Activated T-cell treated with anti-CD3 and anti-CD28 coated beads, Interleukin-2, amount 50 U/mL, for 48 hours (primary cell): ENCODE data around the gene RPL28.
"Not testable (repeated sequence)": the region's sequence is repeated elsewhere in the genome, so short reads cannot be mapped to it uniquely, and the experiment has no call there.

Source experiments
- DNase-seq, 2 experiments: peaks; one replicate each; pipeline ENCODE4 v3.0.0-alpha.2; 2020

Gene RPL28

GRCh38 chr19:55432241-55432959, 46.7 kb downstream of the RPL28 start:
- no peak for DNase-seq

DNA sequence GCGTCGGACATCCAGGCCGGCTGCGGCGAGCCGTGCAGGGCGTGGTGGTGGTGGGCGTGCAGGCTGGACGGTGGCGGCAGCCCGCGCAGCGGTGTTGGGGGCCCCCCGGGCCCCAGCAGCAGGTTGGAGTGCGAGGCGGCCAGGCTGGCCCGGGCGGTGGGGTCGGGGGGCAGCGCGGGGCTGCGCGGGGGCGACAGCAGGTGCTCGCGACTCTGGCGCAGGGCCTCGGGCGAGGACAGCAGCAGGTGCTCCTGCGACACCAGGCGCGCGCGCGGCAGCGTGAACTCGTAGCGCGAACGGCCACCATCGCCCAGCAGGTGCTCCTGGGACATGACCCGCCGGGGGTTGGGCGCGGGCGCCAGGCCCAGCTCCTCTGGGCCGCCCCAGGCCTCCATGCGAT, 47.6 kb downstream of the RPL28 start:
- DNase-seq = no peak

- DNase-seq = no peak
Observed at GRCh38 chr19:55434356-55434919, 48.7 kb downstream of the RPL28 start.

DNA sequence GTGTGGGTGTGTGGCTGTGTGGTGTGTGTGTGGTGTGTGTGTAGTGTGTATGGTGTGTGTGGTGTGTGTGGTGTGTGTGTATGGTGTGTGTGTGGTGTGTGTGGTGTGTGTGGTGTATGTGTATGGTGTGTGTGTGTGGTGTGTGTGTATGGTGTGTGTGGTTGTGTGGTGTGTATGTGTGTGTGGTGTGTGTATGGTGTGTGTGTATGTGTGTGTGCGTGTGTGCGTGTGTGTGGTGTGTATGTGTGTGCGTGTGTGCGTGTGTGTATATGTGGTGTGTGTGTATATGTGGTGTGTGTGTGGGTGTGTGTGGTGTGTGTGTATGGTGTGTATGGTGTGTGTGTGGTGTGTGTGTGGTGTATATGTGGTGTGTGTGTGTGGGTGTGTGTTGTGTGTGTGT, 49.3 kb downstream of the RPL28 start:
- DNase-seq = no peak

DNA sequence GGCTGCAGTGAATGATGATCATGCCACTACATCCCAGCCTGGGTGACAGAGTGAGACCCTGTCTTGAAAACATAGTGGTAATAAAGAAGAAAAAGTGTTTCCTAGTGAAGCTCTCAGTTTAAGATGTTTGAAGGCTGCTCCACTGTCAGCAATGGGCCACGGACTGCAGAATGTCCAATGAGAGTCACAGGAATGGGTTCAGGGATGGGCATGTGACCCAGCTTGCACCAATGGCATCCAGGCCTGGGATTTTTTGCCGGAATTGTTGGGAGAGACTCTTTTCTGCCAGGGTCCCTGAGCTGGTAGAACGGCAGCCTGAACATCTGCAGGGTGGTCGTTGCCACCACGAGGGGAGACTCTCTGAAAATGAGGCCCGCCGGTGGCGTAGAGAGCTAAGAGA, 51.1 kb downstream of the RPL28 start:
- DNase-seq = no peak

GRCh38 chr19:55437410-55437809, 51.7 kb downstream of the RPL28 start:
- no peak for DNase-seq

GRCh38 chr19:55439052-55439451, 53.3 kb downstream of the RPL28 start:
- no peak for DNase-seq

DNA sequence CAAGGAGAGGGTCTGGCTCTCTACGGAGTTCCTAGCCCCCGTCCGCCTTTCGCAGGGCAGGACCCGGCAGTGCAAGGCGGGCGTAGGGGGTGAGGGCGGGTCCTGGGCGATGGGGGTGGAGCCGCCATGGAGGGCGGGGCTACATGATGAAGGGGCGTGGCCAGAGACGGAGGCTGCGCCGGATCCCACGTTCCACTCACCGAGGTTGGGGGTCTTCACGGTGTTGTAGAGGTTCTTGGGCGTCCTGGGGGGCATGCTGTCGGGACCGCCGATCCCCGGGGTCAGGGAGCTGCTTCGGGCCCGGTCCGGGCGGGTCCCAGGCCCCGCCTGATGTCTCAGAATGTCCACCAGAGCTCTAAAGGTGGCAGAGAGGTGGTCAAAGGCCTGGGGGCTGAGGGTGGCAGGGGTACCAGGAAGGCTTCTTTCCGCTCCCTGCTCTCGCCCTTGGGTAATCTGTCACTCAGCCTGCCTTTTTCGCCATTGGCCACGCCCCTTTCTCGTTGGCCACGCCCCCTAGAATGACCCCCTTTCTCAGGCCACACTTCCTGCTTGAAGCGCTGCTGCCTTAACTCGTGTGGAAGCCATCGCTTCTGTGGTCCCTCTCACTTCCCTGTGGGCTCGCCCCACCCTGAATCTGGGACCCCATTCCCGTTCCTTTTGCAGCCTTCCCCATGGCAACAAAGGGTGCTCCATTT, 54.8 kb downstream of the RPL28 start:
- DNase-seq = peak in 1 of 2 experiments; percentile 55

GRCh38 chr19:55441319-55441691, 55.6 kb downstream of the RPL28 start:
- no peak for DNase-seq

DNA sequence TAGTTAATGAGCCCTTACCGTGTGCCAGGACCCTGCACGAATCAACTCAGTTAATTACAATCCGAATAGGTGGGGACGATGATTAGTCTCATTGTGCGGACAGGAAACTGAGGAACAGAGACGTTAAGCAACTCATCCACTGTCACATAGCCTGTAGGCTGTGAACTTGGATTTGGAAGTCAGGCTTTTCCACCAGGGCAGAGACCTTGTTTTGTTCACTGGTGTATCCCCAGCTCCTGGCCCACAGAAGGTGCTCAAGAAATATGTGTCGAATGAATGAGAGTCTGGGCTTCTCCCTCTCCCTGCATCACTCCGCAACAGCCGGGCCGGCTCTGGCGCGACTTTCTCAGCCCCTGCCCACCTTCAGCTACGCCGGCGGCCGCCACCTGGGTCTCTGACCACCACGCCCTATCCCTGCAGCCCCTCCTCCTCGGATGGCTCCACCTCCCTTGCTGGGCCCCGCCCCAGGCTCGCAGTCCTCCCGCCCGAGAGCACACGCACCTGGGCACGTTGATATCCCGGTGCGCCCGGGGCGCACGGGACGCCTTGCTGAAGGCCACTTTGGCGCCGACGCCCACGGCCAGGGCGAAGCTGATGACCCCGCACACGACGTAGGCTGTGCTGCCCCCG, 56.1 kb downstream of the RPL28 start:
- DNase-seq = peak in 1 of 2 experiments; percentile 54

DNA sequence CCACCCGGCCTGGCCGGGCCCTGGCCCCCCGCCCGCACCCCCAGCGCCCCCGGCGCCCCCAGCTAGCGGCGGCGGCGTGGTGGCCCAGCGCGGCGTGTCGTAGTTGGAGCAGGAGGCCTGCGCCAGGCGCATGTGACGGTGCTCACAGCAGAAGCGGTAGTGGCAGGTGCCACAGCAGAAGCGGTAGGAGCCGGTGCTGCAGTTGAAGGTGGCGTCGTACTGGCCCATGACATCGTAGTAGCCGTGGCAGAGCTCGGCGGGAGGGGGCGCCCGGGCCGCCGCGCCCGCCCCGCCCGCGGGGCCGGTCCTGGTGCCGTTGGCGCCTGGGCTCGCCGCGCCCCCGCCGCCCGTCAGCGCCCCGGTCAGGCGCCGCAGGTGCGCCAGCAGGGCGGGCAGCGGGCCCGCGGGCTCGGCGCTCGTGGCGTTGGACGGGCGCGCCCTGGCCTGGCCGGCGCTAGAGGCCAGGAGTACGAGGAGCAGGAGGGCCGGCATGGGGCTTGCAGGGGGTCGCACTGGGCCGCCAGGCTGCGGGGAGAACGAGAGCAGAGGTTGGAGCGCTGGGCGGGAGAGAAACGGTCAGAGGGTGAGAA, 56.7 kb downstream of the RPL28 start:
- no peak for DNase-seq

DNA sequence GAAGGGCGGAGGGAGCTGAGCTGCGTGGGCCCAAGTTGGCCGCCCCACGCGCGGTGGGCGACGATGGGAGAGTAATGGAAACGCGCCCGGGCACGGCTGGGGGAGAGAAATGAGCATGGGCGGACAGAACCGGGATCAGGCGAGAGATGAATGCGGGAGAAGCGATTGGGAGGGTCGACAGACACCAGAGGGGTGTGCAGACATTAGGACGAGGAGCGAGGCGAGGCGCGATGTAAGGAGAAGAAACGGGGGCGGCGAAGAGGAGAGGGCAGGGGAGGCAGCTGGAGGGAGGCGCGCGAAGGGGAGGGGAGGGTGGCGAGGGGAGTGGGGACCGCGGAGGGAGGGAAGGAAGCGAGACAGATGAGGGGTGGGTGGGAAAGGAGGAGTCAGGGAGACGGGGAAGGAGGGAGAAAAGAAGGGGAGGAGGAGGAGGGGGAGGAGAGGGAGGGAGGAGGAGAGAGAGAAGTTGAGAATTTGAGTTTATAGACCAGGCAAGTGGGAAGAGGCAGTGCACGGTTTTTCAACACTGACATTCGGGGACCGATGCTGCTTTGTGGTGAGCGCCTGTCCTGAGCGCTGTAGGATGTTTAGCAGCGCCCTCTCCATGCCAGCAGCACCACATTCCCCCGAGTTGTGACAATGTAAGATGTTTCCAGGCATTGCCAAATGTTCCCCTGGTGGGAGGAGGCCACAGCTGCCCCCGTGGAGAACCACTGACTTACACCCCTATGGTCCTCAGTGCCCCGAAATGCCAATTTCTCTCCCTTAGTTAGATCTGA, 57.5 kb downstream of the RPL28 start, which contains the start of gene SHISA7:
Gene SHISA7, minus strand, starts transcription at position 256 of the 779 bp plus-strand sequence. CDS start 437 bp downstream, outside the sequence.
- DNase-seq = no peak

DNA sequence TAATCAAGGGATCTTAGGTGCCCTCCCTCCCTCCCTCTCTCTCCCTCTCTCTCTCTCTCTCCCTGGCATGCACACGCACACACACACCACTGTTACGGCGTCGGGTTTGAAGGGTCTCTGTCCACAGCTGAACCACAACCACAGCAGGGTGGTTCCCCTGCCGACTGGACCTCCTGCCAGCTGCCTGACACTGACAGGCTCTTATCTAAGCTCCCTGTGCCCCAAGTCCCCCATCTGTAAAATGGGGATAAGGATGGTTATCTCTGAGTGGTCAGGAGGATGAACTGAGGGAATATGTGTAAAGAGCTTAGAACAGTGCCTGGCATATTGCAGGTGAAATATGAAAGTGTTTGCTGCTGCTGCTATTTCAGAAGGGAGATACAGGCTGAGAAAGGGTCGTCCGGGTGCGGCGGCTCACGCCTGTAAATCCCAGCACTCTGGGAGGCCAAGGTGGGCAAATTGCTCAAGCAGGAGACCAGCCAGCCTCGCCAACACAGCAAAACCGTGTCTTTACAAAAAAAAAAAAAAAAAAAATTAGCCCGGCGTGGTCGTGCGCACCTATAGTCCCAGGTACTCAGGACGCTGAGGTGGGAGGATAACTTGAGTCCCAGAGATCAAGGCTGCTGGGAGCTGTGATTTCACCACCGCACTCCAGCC, 58.2 kb downstream of the RPL28 start:
- DNase-seq = no peak

DNA sequence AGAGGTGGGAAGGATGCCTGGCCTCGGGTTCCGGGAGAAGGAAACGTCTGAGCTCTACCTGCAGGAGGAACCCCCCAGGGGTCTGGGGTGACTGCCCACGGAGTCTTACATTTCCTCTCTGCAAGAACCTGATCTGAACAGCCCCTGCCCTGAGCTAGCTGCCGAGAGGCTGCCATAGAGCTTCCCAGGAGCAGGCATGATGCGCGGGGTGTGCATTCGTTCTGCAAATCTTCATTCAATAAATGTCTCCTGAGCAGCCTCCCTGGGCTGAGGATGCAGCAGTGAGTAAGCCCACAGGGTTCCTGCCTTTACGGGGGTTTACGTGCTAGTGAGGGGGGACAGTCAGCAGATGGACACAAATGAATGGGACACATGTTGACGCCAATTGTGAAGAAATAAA, 58.9 kb downstream of the RPL28 start:
- DNase-seq = no peak

GRCh38 chr19:55446060-55446459, 60.3 kb downstream of the RPL28 start:
- DNase-seq = no peak

DNA sequence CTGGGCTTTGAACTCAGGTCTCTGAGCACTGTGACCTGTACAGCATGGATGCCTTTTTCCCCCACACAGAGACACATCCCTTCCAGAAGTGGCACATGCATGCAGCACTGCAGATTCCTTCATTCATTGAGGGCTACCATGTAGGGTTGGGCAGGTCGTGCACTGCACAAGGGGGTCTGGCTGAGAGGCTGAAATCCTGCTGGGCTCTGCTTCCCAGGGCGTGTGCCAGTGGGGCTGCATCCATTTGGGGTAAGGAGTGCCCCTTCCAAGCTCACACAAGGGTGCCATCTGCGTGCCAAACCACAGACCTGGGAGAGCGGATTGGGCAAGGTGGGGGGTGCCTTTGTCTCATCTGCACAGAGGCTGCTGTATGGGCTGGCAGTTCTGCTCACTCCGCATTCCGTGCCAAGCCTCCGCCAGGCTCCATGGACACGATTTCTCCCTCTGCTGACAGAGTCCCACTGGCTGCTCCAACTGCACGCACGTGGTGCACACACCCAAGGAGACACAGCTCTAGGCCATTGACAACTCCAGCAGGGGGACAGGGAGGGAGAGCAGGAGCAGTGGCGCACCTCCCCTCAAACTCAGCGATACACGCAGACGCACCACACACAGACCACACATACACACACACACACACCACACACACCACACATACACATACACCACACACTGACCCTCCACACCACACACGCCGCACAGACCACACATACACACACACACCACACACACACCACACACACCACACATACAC, 61.9 kb downstream of the RPL28 start:
- no peak for DNase-seq

DNA sequence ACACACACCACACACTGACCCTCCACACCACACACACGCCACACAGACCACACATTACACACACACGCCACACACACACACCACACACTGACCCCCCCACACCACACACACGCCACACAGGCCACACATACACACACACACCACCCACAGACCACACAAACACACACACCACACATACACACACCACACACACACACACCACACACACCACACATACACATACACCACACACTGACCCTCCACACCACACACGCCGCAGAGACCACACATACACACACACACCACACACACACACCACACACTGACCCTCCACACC, 62.4 kb downstream of the RPL28 start:
- DNase-seq = not testable (repeated sequence)

DNA sequence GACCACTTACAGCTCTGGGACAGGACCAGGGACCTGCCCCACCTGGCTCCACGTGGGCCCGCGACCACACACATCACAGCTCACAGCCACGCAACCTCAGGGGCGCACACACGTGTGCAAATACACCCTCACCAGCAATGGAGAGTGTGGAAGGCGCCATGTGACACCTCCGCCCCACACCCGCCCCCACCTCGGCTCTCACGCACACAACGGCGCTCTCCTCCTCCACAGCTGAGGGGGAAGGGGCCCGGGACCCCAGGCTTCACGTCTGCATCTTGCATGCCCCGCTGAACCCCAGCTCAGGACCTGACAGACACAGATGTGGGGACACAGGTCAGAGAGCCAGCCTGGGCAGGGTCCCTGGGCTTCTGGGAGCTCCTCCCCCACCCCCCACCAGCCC, 63.7 kb downstream of the RPL28 start:
- no peak for DNase-seq

DNA sequence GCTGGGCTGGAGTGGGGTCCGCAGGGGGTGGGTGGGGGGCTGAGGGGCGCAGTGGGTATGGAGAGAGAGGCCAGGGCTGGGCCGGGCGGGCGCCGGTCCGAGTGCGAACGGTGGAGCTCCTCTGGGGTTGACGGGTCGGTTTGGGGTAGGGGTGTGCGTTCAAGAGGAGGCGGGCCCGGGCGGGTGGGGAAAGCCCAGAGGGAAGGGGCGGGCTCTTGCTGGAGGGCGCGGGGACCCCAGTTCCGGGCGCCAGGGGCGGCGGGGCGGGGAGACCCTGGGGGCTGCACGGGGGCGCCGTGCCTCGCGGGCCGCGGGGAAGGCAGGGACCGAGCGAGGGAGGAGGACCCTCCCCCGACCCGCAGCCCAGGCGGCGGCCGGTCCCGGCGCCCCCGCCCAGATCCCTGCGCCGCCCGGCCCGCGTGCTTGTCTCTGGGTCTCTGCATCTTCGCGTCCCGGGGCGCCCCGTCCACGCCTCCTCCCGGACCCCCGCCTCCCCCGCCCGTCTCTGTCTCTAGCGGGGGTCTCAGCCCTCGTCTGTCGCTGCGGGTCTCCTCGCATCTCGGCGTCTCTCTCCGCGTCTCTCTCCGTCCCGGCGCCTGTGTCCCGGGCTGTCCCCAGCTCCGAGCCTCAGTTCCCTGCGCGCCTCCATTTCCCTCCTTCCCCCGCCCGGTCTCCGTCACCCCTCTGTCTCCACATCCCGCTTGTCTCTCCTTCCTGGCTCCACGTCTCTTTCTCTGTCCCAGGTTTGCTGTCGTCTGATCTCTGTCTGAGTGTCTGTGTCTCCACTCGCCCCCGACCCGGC, 65.6 kb downstream of the RPL28 start:
- DNase-seq = peak in 1 of 2 experiments; percentile 41

DNA sequence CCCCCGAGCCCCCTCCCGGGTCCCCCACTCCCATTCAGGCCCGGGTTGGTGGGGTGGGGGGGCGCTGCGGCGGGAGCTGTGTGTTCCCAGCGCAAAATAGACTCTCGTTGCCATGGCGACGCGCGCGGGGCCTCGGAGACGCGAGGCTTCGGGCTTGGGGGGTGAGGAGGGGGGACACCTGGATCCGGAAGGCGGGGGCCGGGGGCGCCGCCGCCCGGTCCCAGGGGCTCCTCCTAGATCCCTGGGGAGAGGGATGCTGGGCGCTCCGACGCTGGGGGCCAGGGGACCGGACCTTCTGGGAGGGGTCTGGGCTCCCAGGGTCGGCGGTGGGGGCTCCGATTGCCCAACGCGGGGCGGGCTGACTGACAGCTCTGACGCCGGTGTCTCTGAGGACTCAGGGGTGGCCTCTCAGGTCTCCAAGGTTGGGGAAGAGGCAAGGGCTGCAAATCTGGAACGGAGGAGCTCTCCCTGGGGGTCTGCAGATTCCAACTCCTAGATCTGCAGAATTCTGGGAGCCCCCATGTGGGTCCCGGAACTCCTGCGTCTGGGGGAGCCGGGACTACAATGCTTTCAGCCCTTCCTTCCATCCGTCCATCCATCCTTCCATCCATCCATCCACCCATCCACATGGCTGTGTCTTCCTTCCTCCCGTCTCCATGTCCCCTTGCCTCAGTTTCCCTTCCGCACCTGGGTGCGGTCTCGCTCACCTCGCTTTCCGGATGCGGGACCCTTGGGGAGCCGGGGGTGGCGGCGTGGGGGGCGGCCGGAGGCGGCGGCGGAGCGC, 66.4 kb downstream of the RPL28 start:
- DNase-seq = no peak
